Mammary epithelial cell (primary cell): ENCODE data around the gene COL5A1.

Experiments
- CTCF ChIP-seq, 2 donors: IDR thresholded peaks in 1 of 2; conservative IDR thresholded peaks in 1 of 2; 2 replicates each; pipeline ENCODE4 v1.5.1; 2011 to 2012; ENCODE audit warnings: inconsistent platforms in 2 of 2, low read length in 2 of 2, mild to moderate bottlenecking in 2 of 2, control low read depth in 1 of 2, low read depth in 1 of 2; ENCODE audit not compliant: insufficient read depth in 1 of 2; ENCODE audit errors: extremely low read depth in 1 of 2
- EZH2 ChIP-seq: IDR thresholded peaks from 2 replicates; pipeline ENCODE4 v1.6.1; 2012; ENCODE audit warnings: low read length, inconsistent platforms, borderline replicate concordance

- TF ChIP-seq CTCF (conservative IDR thresholded peaks at IDR 0.05 in 1 of 2, IDR thresholded peaks at IDR 0.05 in 1 of 2; ENCODE audit: extremely low read depth in 1 of 2, insufficient read depth in 1 of 2, low read depth in 1 of 2, low read length in 2 of 2) (no peak), EZH2 (no peak)
Measured at GRCh38 chr9:134827559-134827958, 186.0 kb downstream of the COL5A1 start.
